HG03196 (cell line): ENCODE data around the gene SREBF1.

ENCODE experiments used
- ATAC-seq: cut with Tn5 transposase; IDR thresholded peaks from one replicate; pipeline ENCODE4 v1.9.1; 2021; ENCODE audit not compliant: unreplicated experiment

Gene SREBF1

DNA sequence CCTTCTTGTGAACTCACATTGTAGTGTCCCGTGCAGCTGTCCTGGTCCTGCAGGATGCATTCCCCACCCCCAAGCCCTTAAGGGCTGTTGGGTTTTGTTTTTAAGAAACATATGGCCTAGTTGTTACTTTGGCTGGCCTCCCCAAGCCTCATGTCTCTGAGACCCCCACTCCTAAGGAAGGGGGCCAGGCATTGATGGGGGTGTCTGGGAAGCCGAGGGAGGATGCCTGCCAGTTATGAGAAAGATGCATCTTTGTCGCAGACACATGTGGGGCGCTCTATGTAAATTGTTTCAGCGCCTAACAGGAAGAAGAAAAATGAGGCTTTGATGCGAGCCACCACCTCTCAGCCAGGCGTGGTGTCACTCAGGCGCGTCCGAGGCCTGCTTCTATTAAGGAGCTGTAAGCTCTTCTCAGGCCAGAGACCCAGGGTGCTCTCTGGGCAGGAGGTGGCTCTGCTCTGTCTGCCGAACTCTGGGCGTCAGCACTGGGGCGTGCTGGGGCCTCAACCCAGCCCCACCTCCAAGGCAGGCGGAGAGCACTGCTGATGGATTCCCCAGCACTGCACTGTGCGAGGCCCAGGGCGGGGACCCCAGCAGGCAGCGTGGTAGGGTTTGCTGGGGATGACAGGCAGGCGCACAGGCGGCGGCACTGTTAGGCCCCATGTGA, 70.6 kb downstream of the SREBF1 start:
- no peak for ATAC-seq

DNA sequence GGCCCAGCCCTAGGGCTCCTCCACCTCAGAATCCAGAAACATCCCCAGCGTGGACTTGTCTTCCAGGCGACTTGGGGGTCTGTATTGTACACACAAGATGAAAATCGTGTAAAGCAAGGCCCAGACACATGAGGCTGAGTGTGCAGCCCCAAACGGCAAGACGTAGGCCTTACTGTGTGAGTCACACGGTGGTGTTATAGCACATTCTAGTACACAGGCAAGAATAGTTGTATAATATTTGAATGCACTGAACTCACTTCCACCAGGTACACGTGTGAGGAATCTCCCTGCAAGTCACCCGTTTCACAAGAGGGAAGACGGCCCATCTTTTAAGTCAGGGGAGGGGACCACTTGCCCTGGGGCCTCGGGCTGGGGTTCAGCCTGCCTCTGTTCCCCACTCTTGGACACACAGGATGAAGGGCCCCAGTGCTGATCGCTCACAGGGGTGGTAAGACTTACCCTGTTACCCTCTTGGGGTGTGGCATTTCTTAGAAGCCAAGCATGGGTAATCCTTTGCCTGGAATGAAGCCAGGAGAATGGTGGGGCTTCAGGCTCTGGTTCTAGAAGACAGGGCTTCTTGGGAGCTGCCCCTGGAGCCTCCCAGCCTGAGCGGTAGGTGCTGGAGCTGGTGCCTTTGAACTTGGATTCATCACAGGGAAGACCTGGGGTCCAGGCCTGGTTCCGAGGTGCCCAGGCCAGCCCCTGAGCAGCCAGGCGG, 71.3 kb downstream of the SREBF1 start:
- ATAC-seq = no peak

DNA sequence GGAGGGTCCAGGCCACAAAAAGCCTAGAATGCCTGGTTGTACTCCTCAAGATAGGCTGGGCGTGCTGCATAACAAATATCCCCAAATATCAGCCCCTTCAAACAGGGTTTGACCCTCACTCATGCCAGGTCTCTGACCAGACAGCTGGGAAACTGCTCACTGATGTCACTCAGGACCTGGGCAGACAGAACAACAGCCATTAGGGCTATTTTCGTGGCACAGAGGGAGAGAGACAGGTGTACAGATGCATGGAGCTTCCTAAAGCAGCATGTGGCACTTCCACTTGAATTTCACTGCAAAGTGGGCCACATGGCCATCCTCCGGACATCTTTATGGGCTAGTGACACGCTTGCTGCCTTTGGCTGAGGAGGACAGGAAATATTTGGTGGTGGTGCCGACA, 73.1 kb downstream of the SREBF1 start:
- no peak for ATAC-seq

DNA sequence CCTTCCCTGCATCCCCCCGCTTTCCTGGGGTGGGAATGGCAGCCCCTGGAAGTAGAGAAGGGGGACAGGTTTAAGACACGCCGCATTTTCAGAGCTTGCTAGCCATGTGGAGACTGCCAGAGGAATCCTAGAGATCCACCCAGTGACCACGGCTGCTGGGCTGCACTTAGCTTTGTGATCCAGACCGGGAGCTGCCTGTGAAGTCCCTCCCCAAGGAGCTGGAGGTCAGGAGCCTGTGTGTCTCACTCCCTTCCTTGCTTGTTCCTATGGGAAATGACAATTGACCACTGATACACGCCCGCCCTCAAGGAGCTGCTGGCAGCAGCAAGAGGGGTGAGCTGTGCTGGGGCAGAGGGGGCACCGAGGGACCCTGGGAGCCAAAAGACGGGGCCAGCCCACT, 73.7 kb downstream of the SREBF1 start:
- ATAC-seq = no peak

DNA sequence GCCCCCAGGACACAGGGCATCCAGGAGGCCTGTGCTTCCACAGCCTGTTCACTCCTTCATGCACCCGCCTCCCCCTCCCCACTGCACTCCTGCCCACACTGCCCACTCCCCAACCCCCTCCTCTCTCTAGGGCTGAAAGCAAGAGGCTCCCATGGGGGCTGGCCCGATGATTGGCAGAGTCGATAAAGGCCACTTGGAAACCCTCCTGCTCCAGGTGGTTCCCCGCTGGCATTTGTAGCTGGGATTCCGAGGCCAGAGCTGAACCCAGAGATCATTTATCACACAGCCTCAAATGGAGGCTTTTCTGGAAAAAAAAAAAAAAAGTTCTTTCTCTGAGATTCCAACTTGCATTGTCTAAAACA, 74.1 kb downstream of the SREBF1 start:
- no peak for ATAC-seq
